Colon (tissue), 2 donors: Measurements from ENCODE around the gene SEPTIN8.

Source experiments
- FAIRE-seq: peaks from 2 replicates; lab custom pipeline; 2012; peaks lifted over from hg19 to GRCh38; lab: Jason Lieb, UNC
- donor health status: control.
- donor health status: control.

The SEPTIN8 gene

GRCh38 chr5:132777209-132778069 is at the start of gene SEPTIN8:
TSS of gene SEPTIN8 (minus strand) at chr5:132777239. CDS start at chr5:132777137, 102 bp downstream.
- FAIRE-seq = no peak

GRCh38 chr5:132826424-132827082 is 49.5 kb upstream of the SEPTIN8 start:
- no peak for FAIRE-seq

GRCh38 chr5:132825834-132826391 is 48.9 kb upstream of the SEPTIN8 start:
- FAIRE-seq = no peak

GRCh38 chr5:132825033-132825833 is 48.2 kb upstream of the SEPTIN8 start:
- no peak for FAIRE-seq

GRCh38 chr5:132824426-132824825 is 47.4 kb upstream of the SEPTIN8 start:
- FAIRE-seq = no peak

- FAIRE-seq = no peak
Observed at GRCh38 chr5:132823481-132824050, 46.5 kb upstream of the SEPTIN8 start.

- FAIRE-seq = no peak
Observed at GRCh38 chr5:132822650-132823480, 45.8 kb upstream of the SEPTIN8 start.

GRCh38 chr5:132821791-132822190 is 44.8 kb upstream of the SEPTIN8 start:
- no peak for FAIRE-seq

- FAIRE-seq = no peak
Observed at GRCh38 chr5:132821350-132821749, 44.3 kb upstream of the SEPTIN8 start.

- FAIRE-seq = no peak
Observed at GRCh38 chr5:132820162-132820754, 43.2 kb upstream of the SEPTIN8 start.

GRCh38 chr5:132819468-132819867 is 42.4 kb upstream of the SEPTIN8 start:
- no peak for FAIRE-seq

- no peak for FAIRE-seq
Observed at GRCh38 chr5:132817011-132817410, 40.0 kb upstream of the SEPTIN8 start.

GRCh38 chr5:132816554-132816953 is 39.5 kb upstream of the SEPTIN8 start:
- no peak for FAIRE-seq

- FAIRE-seq = no peak
Observed at GRCh38 chr5:132816083-132816482, 39.0 kb upstream of the SEPTIN8 start.

GRCh38 chr5:132815454-132815853 is 38.4 kb upstream of the SEPTIN8 start:
- FAIRE-seq = no peak

GRCh38 chr5:132814503-132815294 is 37.7 kb upstream of the SEPTIN8 start:
- no peak for FAIRE-seq

GRCh38 chr5:132813599-132814502 is 36.8 kb upstream of the SEPTIN8 start:
- no peak for FAIRE-seq

GRCh38 chr5:132812781-132813598 is 36.0 kb upstream of the SEPTIN8 start, which contains the start of gene SOWAHA:
TSS of gene SOWAHA (plus strand) at chr5:132813302. CDS start at chr5:132813622, 320 bp downstream.
- no peak for FAIRE-seq
